ENCODE results near the gene CAPN1. TPM values are rescaled to one million over a fixed set of nuclear protein-coding genes. Genes with fewer than 3 reads are reported as not detected.

Gene CAPN1
- total and polyA plus RNA-seq, 12 donors = 61.6 to 110 (median 84.8) TPM

GRCh38 chr11:65184146-65184545 lies 2.4 kb downstream of the CAPN1 start:
- 82 to 83% methylated on average over 22 of the region's 22 CpGs for whole genome bisulfite sequencing, 2 donors
- intact Hi-C loops (cut with DNase I) = loop anchor here in 4 of 10 donors (5.0 to 10.0 kb wide), 5 partner anchors 37 to 159 kb away; partner anchors contain the start of genes SNX15 (in 1 of the 4), TM7SF2 (in 1 of the 4) and ZNHIT2 (in 1 of the 4)
- Histone ChIP-seq H3K9me3 (no peaks in the 10 kb centered on the region), H3K27me3 (no peaks in the 10 kb centered on the region), H3K27ac (no peak overlapping the region), H3K4me3 (no peak overlapping the region), H3K4me1 (peaks cover 6 to 28% (median 21%) of the 10 kb centered on the region in 9 donors), H3K36me3 (peaks cover 0 to 61% (median 22%) of the 10 kb centered on the region in 9 donors)
- ATAC-seq = no peak
- DNase-seq = no peak
- no peak for TF ChIP-seq CTCF (IDR thresholded peaks at IDR 0.05)

GRCh38 chr11:65185171-65185570 lies 3.4 kb downstream of the CAPN1 start:
- ATAC-seq (no peak), DNase-seq (no peak)
- Histone ChIP-seq H3K27ac (no peak overlapping the region), H3K36me3 (peaks cover 0 to 70% (median 32%) of the 10 kb centered on the region in 9 donors), H3K4me3 (no peak overlapping the region), H3K27me3 (no peaks in the 10 kb centered on the region), H3K4me1 (peaks cover 6 to 27% (median 19%) of the 10 kb centered on the region in 9 donors), H3K9me3 (no peaks in the 10 kb centered on the region)
- WGBS, 2 donors = 93 to 95% methylated on average over 2 of the region's 2 CpGs
- TF ChIP-seq CTCF (IDR thresholded peaks at IDR 0.05) = no peak
- intact Hi-C loops (cut with DNase I) = loop anchor here in 1 of 10 donors (10.0 kb wide), 1 partner anchor 160 kb away; the partner anchor contains the start of gene SNX15

- no peak overlapping the region for H3K27ac ChIP-seq
- 89 to 90% methylated on average over 18 of the region's 18 CpGs for WGBS, 2 donors
- no peak for DNase-seq
Observed at GRCh38 chr11:65185869-65186341, 4.2 kb downstream of the CAPN1 start.

GRCh38 chr11:65186701-65187100 lies 5.0 kb downstream of the CAPN1 start:
- Histone ChIP-seq H3K4me1 (peaks cover 3 to 18% (median 12%) of the 10 kb centered on the region in 9 donors), H3K36me3 (peaks cover 0 to 85% (median 42%) of the 10 kb centered on the region in 9 donors)
- no peak for ATAC-seq

More at GRCh38 chr11:65185869-65186341, 4.2 kb downstream of the CAPN1 start:
- Histone ChIP-seq H3K4me1 (peaks cover 3 to 20% (median 15%) of the 10 kb centered on the region in 9 donors), H3K9me3 (no peaks in the 10 kb centered on the region), H3K4me3 (no peak overlapping the region), H3K27me3 (no peaks in the 10 kb centered on the region), H3K36me3 (peaks cover 0 to 77% (median 39%) of the 10 kb centered on the region in 9 donors)
- intact Hi-C loops (cut with DNase I) = loop anchor here in 1 of 10 donors (10.0 kb wide), 1 partner anchor 161 kb away; the partner anchor contains the start of gene SNX15
- ATAC-seq = no peak
- TF ChIP-seq CTCF (IDR thresholded peaks at IDR 0.05) = no peak

More at GRCh38 chr11:65186701-65187100, 5.0 kb downstream of the CAPN1 start:
- intact Hi-C loops (cut with DNase I) = loop anchor here in 1 of 10 donors (10.0 kb wide), 1 partner anchor 162 kb away; the partner anchor contains the start of gene SNX15
- DNase-seq = no peak
- Histone ChIP-seq H3K9me3 (no peaks in the 10 kb centered on the region), H3K27me3 (no peaks in the 10 kb centered on the region), H3K27ac (no peak overlapping the region), H3K4me3 (no peak overlapping the region)
- no peak for TF ChIP-seq CTCF (IDR thresholded peaks at IDR 0.05)
- WGBS, 2 donors = 91 to 95% methylated on average over 9 of the region's 9 CpGs
